HG02610 (cell line): ENCODE measurements around the gene MAGEB17.
"Not testable (repeated sequence)": the region's sequence is repeated elsewhere in the genome, so short reads cannot be mapped to it uniquely, and the experiment has no call there.

Experiments
- ATAC-seq: cut with Tn5 transposase; IDR thresholded peaks from one replicate; pipeline ENCODE4 v1.9.1; 2021; ENCODE audit warnings: mild to moderate bottlenecking, moderate library complexity; ENCODE audit not compliant: unreplicated experiment

Gene MAGEB17

DNA sequence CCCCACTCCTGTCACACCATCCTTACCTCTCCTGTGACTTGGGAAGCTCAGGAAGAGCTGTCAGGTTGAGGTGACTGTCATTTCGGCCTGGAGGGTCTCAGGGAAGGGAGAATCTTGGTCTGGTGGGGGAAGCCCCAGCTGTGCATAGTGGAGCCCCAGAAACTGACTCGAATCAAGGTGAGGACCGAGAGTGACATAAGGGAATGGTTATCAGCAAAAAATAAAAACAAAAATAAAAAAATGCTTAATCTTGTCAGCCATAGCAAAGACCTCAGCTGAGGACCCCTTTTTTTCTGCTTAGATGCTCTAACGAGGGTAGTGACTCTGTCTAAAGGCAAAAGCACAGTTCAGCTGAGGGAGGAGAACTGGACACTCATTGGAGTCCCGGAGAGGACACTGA, at the start of gene MAGEB17:
Gene MAGEB17 (plus strand): TSS at position 301 of the 400 bp plus-strand sequence. CDS start 2,902 bp downstream, outside the sequence.
- no peak for ATAC-seq

DNA sequence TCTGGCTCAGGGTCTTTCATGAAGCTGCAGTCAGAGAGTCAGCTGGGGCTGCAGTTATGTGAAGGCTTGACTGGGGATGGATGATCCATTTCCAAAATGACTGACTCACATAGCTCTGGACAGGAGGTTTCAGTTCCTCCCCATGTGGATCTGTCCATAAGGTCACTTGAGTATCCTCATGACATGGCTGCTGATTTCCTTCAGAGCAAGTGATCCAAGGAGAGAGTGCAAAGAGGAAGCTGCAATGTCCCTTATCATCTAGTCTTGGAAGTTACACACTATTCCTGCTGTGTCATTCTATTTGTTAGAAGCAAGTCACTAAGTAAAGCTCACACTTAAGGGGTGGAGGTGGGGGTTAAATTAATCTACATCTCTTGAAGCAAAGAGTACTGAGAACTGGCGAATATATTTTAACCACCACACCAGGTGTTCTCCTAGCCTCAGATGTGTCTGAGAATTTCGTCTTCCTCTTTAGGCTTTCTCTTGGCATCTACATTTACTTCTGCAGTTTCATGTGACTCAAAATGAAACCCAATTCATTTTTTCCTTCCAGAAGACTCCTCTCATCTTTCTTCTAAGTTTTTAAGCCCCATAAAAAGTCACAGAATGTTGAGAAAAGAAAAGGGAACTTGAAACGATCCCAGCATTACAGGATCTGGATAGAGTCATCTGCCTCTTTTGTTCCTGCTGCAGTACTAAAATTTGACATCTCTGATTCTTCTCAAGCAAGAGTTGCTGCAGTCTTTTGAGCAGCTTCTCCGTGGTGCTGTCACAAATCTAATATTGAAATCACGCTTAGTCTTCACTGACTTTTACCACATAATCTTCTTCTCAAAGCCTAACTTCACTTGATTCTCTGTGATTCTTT, 47.7 kb upstream of the MAGEB17 start:
- ATAC-seq, result peak; percentile 82

GRCh38 chrX:16120431-16120830, 46.9 kb upstream of the MAGEB17 start:
- no peak for ATAC-seq

- peak; percentile 51 for ATAC-seq
Measured at GRCh38 chrX:16123222-16123786, 44.0 kb upstream of the MAGEB17 start, which contains the start of gene GRPR. GRPR (plus strand) TSS chrX:16123565; CDS start chrX:16123954, 389 bp downstream.

DNA sequence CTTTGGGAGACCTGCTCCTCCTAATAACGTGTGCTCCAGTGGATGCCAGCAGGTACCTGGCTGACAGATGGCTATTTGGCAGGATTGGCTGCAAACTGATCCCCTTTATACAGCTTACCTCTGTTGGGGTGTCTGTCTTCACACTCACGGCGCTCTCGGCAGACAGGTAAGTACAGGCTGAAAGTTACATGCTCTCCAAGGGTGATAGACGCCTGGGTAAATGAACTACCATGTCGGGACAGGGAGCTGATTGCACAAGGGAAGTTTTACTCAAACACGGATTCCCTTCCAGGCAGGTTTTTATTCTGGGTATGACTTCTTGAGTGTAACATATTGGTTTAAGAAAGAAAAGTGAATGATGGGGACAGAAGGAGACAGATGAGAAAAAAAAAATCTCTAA, 43.1 kb upstream of the MAGEB17 start:
- ATAC-seq, result no peak

GRCh38 chrX:16125520-16126149, 41.6 kb upstream of the MAGEB17 start:
- no peak for ATAC-seq

GRCh38 chrX:16130707-16131106, 36.6 kb upstream of the MAGEB17 start:
- no peak for ATAC-seq

DNA sequence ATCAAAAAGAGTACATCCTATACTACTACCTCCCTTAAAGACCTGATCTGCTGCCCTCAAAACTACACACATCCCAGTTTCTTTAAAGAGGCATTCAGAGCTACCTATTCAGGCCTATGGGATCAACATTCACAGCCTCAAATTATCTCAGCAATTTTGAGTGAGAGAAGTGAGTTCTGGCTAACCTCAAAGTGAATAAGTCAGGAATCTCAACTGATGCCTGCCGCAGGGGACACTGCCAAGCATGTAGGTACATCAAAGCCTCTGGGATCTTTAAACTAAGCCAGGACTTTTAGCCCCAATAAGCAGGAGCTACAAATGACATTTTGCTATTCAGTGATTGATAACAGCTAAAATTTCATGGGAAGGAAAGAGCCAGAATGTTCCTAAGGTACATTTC, 32.3 kb upstream of the MAGEB17 start:
- ATAC-seq, result no peak

DNA sequence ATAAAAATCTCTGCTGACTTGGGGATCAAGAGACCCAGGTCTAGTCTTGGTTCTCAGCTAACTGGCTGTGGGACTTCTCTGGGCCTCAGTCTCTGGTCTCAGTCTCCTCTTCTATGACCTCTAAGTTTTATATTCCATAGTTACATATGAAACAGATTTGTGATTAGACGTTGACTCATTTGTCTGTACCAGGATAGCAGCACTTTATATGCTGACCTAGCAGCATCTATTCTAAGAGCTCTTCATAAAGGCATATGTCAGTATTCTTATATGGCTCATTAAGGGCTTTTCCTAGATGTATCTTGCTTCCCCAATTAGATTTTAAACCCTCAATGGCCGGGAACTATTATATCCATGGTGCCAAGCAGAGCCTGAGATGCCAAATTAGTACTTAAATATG, 31.2 kb upstream of the MAGEB17 start:
- no peak for ATAC-seq

- ATAC-seq, result peak; percentile 82
Measured at GRCh38 chrX:16137416-16138107, 29.7 kb upstream of the MAGEB17 start.

- no peak for ATAC-seq
Measured at GRCh38 chrX:16138108-16138427, 29.2 kb upstream of the MAGEB17 start.

DNA sequence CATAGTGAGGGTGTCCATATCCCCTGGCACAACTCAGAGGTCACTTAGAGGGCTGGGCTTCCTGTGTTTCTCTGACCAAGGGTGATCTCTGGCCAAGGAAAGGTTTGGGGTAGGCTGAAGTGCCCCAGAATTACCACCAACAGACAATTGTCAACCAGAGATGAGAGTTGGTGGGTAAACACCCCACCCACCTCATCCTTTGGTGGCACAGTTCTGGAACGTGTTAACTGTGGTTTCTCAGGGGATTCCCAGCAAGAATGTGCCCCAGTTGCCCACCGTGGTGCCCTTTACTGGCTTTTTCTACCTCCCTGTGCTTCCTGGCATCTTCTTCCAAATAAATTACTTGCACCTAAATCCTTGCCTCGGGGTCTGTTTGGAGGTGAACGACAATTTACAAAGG, 26.8 kb upstream of the MAGEB17 start:
- no peak for ATAC-seq

DNA sequence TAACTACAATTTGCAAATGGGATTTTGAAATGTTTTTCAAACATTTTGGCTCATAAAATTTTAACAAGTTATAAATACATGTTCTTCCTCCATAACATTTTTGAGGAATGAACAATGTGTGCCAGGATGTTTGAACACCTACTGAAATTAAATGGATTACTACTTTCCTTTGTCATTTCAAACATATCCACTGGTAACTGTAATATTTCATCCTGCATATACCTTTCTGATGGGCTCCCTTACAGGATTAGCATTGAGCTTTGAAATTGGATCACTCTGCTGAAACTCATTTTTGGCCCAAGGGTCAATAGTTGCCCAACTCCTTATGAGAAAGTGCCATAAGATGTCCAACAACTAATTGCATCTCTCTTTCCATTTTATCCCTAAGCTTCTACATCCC, 26.3 kb upstream of the MAGEB17 start:
- no peak for ATAC-seq

- ATAC-seq, result no peak
Measured at GRCh38 chrX:16141422-16142245, 25.6 kb upstream of the MAGEB17 start.

DNA sequence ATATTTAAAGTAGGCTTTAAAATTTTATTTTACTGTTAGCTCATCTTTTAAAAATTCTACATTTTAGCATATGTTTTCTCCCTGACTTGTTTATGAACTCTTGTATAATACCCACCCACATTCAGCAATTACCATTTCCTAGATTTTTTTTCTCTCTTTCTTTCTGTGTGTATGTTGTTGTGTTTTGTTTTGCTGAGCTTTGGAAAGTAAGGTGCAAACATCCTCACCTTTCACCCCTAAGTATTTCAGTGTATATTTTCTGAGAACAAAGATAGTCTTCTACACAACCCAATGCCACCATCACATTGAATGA, 25.1 kb upstream of the MAGEB17 start:
- ATAC-seq, result no peak

GRCh38 chrX:16143968-16144367, 23.3 kb upstream of the MAGEB17 start:
- ATAC-seq, result no peak

DNA sequence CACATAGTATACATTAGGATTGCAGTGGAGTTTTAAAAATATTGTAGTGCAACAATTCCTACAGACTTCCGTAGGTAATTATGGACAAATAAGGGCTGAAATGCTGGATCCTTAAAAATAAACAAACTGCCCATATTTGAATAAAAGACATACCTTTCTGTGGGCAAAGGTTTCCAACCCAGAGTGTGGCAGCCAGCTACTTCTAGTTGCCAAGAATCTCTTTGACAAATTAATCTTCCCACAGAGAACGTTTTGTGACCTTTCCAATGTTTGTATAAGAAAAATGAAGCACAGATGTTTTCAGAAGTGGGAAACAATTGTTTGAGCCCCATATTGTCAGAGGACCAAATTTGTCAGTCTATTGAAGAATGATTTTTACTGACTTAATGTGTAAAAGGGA, 22.9 kb upstream of the MAGEB17 start:
- ATAC-seq, result no peak

DNA sequence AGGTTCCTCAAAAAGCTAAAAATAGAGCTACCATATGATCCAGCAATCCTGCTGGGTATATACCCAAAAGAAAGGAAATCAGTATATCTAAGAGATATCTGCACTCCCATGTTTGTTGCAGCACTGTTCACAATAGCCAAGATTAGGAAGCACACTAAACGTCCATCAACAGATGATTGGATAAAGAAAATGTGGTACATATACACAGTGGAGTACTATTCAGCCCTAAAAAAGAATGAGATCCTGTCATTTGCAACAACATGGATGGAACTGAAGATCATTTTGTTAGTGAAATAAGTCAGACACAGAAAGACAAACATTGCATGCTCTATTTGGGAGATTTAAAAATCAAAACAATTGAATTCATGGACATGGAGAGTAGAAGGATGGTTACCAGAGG, 22.2 kb upstream of the MAGEB17 start:
- not testable (repeated sequence) for ATAC-seq

DNA sequence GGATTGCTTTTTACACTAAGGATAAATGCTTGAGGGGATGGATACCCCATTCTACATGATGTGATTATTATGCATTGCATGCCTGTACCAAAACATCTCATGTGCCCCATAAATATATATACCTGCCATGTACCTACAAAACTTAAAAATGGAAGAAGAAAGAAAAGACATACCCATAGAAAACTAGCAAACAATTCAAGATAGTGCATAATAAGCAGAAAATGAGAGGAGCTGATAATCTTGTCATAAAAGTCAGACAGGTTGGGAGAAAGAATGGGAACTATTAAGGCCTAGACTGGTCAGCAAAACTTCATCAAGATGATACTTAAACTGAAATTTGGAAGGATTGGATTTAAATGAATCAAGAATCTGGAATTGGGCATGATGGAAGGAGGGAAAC, 21.6 kb upstream of the MAGEB17 start:
- ATAC-seq, result no peak

DNA sequence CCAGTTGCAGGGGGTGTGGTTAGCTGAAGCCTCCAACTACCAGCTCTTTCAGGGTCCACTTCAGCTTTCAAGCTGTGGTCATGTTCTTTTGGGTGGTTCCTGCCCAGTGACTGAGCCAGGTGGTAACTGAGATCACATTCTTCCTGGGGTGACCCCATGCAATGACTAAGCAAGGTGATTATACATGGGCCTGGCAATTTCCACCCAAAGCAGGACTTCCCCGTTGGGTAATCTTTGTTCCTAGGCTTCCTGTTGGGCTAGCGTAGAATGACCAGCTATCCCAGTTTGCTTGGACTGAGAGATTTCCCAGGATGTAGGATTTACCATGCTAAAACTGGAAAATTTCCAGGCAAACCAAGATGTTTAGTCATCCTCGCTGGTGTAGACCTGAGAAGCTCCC, 18.4 kb upstream of the MAGEB17 start:
- ATAC-seq, result no peak

DNA sequence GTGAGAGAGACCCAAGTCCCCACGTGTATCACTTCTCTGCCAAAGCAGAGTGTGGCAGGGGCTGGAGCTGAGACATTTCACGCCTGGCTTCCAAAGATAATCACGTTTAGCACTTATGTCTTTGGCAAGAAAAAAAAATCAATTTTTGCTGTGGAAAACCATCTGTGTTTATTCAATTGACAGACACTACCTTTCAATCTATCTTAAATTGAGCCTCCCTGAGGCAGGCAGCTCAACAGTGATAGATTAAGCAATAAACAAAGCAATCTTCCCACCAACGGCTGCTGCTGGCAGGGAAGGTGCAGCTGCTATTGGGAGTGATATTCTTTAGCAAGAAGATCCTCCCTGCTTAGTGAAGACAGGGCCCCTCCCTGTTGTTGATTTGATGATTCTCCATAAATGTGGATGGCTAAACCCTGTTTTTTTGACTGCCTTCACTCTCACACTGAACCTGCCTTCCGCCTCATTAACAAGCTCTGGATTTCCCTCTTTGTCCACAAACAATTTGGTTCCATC, 11.6 kb upstream of the MAGEB17 start:
- no peak for ATAC-seq
